DOHH2 (cell line): ENCODE measurements around the gene PTGDS.

Source experiments
- H3F3A ChIP-seq: fragments of 200-600 bp; sonication (generic), shearing (Covaris generic); 2 replicates; pipeline ENCODE4 v1.6.0; 2016; ENCODE audit warnings: antibody characterized with exemption, mild to moderate bottlenecking; ENCODE audit not compliant: control insufficient read depth, insufficient read depth
- H3K27ac ChIP-seq: fragments of 200-600 bp; sonication (generic); 2 replicates; pipeline ENCODE4 v1.5.1; 2014; ENCODE audit warnings: low read depth, mild to moderate bottlenecking, low read length, moderate library complexity
- H3K27me3 ChIP-seq: fragments of 200-600 bp; sonication (generic); 2 replicates; pipeline ENCODE4 v1.6.1; 2014; ENCODE audit warnings: mild to moderate bottlenecking, low read length, mixed read lengths; ENCODE audit not compliant: control insufficient read depth
- H3K36me3 ChIP-seq: fragments of 200-600 bp; sonication (generic); 2 replicates; pipeline ENCODE4 v1.6.1; 2014; ENCODE audit warnings: mild to moderate bottlenecking, low read length, moderate library complexity, mixed read lengths; ENCODE audit not compliant: control insufficient read depth
- H3K4me1 ChIP-seq: fragments of 200-600 bp; sonication (generic); 2 replicates; pipeline ENCODE4 v1.6.1; 2014; ENCODE audit warnings: mild to moderate bottlenecking, low read length, mixed read lengths; ENCODE audit not compliant: control insufficient read depth
- H3K4me2 ChIP-seq: fragments of 200-600 bp; sonication (generic); 2 replicates; pipeline ENCODE4 v1.6.0; 2014; ENCODE audit warnings: mild to moderate bottlenecking, low read length, moderate library complexity
- H3K4me3 ChIP-seq: fragments of 200-600 bp; sonication (generic); 2 replicates; pipeline ENCODE4 v1.5.1; 2014; ENCODE audit warnings: mild to moderate bottlenecking, low read length, mixed read lengths
- H3K79me2 ChIP-seq: fragments of 200-600 bp; sonication (generic); 2 replicates; pipeline ENCODE4 v1.6.1; 2014; ENCODE audit warnings: mild to moderate bottlenecking, low read length, mixed read lengths; ENCODE audit not compliant: control insufficient read depth
- H3K9me2 ChIP-seq: fragments of 200-600 bp; sonication (generic); replicated peaks from 2 replicates; pipeline ENCODE4 v1.6.1; 2014; ENCODE audit warnings: mild to moderate bottlenecking, low read length, mixed read lengths; ENCODE audit not compliant: control insufficient read depth
- H3K9me3 ChIP-seq: fragments of 200-600 bp; sonication (generic); 2 replicates; pipeline ENCODE4 v1.6.1; 2014; ENCODE audit warnings: antibody characterized with exemption, low read length, mixed read lengths; ENCODE audit not compliant: control insufficient read depth, insufficient read depth
- H4K20me1 ChIP-seq: fragments of 200-600 bp; sonication (generic); 2 replicates; pipeline ENCODE4 v1.6.0; 2014; ENCODE audit warnings: low read depth, mild to moderate bottlenecking, antibody characterized with exemption, low read length, moderate library complexity; ENCODE audit not compliant: control insufficient read depth, insufficient read depth
- EZH2phosphoT487 ChIP-seq: fragments of 200-600 bp; sonication (generic); IDR thresholded peaks from 2 replicates; pipeline ENCODE4 v1.6.1; 2017; ENCODE audit warnings: borderline replicate concordance, mild to moderate bottlenecking, antibody characterized with exemption, low read length, moderate library complexity, mixed read lengths
- TF ChIP-seq, protein P1 (sequence below): fragments of 200-600 bp; sonication (generic); IDR thresholded peaks from one replicate; pipeline ENCODE4 v1.5.1; 2014; ENCODE audit warnings: antibody characterized with exemption, mild to moderate bottlenecking, low read depth, low read length; ENCODE audit not compliant: poor library complexity, severe bottlenecking

Gene PTGDS

DNA sequence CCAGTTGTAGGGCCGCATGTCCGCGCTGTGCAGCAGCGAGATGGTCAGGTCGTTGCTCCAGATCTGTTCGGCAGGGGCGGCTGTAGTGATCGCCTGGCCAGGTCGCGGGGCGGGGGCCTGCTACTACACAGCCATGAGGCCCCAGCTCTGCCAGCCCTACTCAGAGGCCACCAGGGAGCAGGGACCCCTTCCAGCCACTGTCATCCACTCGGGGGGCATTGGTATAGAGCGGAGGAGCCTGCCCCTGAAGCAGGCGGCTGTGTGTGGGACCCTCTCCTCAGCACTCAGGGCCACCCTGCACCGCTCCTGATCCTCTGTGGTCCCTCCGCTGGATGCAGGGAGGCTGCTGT lies 34.4 kb upstream of the PTGDS start:
- 0 out of 2 replicates have a peak, but pooled peaks cover 3% of the 10 kb centered on the region for H4K20me1 ChIP-seq
- no peaks in the 10 kb centered on the region for H3K9me3 ChIP-seq
- H3K79me2 ChIP-seq = peaks cover 26% of the 10 kb centered on the region
- H3F3A ChIP-seq = 0 out of 2 replicates have a peak, but pooled peaks cover 3% of the 10 kb centered on the region
- no peaks in the 10 kb centered on the region for H3K27me3 ChIP-seq
- H3K4me3 ChIP-seq = peak overlapping the region; percentile 84; the same call in 1 of the 2 replicates
- peak overlapping the region; percentile 77 for H3K4me2 ChIP-seq
- H3K4me1 ChIP-seq = peaks cover 9% of the 10 kb centered on the region
- H3K27ac ChIP-seq = no peak overlapping the region
- TF ChIP-seq, protein P1, sequence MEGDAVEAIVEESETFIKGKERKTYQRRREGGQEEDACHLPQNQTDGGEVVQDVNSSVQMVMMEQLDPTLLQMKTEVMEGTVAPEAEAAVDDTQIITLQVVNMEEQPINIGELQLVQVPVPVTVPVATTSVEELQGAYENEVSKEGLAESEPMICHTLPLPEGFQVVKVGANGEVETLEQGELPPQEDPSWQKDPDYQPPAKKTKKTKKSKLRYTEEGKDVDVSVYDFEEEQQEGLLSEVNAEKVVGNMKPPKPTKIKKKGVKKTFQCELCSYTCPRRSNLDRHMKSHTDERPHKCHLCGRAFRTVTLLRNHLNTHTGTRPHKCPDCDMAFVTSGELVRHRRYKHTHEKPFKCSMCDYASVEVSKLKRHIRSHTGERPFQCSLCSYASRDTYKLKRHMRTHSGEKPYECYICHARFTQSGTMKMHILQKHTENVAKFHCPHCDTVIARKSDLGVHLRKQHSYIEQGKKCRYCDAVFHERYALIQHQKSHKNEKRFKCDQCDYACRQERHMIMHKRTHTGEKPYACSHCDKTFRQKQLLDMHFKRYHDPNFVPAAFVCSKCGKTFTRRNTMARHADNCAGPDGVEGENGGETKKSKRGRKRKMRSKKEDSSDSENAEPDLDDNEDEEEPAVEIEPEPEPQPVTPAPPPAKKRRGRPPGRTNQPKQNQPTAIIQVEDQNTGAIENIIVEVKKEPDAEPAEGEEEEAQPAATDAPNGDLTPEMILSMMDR = no peak
- TF ChIP-seq EZH2phosphoT487 = no peak
- H3K9me2 ChIP-seq = no peaks in the 10 kb centered on the region
- H3K36me3 ChIP-seq = peaks cover 35% of the 10 kb centered on the region

DNA sequence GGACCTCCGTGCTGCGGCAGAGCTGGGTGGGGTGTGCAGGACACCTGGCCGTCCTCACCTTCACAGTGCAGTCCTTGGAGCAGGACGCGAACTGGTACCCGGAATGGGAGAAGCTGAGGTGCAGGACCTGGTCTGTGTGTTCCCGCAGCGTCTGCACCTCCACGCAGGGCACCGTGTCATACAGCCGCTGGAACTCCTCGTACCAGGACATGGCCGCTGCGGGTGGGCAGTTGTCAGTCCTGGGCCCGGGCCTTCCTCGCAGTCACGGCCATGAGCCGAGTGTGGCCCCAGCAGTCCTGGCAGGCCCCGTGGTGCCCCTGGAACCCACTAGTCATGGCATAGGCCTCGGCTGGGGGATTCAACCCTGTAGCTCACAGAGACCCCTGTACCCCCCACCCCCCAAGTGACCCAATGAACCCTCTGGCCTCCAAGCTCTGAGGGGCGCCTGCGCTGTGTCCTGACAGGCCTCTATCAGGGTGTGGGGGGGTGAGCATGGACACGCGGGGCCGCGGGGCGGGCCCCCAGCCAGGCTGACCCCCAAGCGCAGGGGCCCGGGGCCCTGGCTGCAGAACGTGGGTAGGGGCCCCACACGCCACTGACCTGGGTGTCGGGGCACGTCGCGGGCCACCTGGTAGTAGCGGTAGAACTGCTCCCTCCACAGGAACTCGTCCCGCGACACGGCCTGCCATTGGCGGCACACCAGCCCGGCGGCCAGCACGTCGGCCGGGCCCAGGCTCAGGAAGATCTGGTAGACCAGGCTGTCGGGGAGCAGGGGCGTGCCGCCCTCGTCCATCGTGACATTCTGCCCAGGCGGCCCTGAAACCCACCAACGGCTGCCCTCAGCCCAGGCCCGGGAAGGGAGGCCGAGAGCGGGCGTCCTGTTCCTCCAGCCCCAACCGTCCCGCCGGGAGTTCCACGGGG lies 33.8 kb upstream of the PTGDS start:
- Histone ChIP-seq H4K20me1 (0 out of 2 replicates have a peak, but pooled peaks cover 3% of the 10 kb centered on the region), H3K27me3 (no peaks in the 10 kb centered on the region), H3K36me3 (peaks cover 33% of the 10 kb centered on the region), H3K27ac (peak overlapping the region; percentile 18; the same call in 1 of the 2 replicates), H3K9me3 (no peaks in the 10 kb centered on the region), H3K4me3 (peak overlapping the region; percentile 84), H3K4me2 (peak overlapping the region; percentile 77), H3K4me1 (peaks cover 9% of the 10 kb centered on the region), H3K9me2 (no peaks in the 10 kb centered on the region), H3K79me2 (peaks cover 26% of the 10 kb centered on the region), H3F3A (0 out of 2 replicates have a peak, but pooled peaks cover 3% of the 10 kb centered on the region)
- TF ChIP-seq, protein P1 = no peak
- TF ChIP-seq EZH2phosphoT487 = no peak

DNA sequence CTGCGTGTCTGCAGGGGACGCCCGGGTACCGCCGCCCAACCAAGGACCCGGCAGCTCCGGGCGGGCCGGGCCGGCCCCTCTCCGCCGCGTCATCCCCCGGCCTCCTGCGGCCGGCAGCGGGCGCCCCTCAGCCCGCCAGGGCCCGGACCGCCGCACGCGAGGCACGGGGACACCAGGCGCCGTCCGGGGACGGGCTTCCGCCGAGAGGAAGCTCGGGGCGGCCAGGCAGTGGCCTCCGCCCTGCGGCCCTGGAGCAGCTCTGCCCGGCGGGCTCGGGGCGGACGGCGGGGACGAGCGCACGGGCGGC lies 33.1 kb upstream of the PTGDS start:
- Histone ChIP-seq H3K27ac (peak overlapping the region; percentile 18; the same call in 1 of the 2 replicates), H3F3A (no peaks in the 10 kb centered on the region; the same call in 1 of the 2 replicates), H4K20me1 (0 out of 2 replicates have a peak, but pooled peaks cover 3% of the 10 kb centered on the region), H3K79me2 (peaks cover 26% of the 10 kb centered on the region), H3K9me2 (no peaks in the 10 kb centered on the region), H3K9me3 (no peaks in the 10 kb centered on the region), H3K36me3 (peaks cover 33% of the 10 kb centered on the region), H3K4me2 (peak overlapping the region; percentile 77), H3K4me3 (peak overlapping the region; percentile 84), H3K4me1 (peaks cover 12% of the 10 kb centered on the region), H3K27me3 (no peaks in the 10 kb centered on the region)
- no peak for TF ChIP-seq EZH2phosphoT487
- TF ChIP-seq, protein P1 = no peak
